ENCODE data around the gene PDE1C. TPM values are rescaled to one million over a fixed set of nuclear protein-coding genes. Genes with fewer than 3 reads are reported as not detected.

PDE1C gene
- polyA plus RNA-seq, 3 donors, result 2.5 to 5.0 (median 4.4) TPM

- no peak for DNase-seq
Measured at GRCh38 chr7:31940167-31940566, 130.0 kb downstream of the PDE1C start.

GRCh38 chr7:31939076-31939475 lies 131.1 kb downstream of the PDE1C start:
- DNase-seq, result no peak

DNA sequence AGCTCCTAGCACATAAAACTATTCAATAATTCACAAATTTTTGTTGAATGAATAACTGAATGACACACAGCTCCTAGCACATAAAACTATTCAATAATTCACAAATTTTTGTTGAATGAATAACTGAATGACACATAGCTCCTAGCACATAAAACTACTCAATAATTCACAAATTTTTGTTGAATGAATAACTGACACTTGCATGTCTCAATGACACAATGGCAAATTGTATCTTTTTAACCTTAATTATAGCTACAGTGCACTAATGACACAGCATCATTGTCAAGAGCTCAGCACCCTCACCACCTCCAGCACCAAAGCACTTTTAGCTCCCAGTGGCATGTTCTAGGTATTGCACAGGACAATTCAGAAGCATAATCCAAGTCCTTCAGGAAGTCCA lies 131.6 kb downstream of the PDE1C start:
- DNase-seq, result no peak

GRCh38 chr7:31937982-31938381 lies 132.2 kb downstream of the PDE1C start:
- no peak for DNase-seq

DNA sequence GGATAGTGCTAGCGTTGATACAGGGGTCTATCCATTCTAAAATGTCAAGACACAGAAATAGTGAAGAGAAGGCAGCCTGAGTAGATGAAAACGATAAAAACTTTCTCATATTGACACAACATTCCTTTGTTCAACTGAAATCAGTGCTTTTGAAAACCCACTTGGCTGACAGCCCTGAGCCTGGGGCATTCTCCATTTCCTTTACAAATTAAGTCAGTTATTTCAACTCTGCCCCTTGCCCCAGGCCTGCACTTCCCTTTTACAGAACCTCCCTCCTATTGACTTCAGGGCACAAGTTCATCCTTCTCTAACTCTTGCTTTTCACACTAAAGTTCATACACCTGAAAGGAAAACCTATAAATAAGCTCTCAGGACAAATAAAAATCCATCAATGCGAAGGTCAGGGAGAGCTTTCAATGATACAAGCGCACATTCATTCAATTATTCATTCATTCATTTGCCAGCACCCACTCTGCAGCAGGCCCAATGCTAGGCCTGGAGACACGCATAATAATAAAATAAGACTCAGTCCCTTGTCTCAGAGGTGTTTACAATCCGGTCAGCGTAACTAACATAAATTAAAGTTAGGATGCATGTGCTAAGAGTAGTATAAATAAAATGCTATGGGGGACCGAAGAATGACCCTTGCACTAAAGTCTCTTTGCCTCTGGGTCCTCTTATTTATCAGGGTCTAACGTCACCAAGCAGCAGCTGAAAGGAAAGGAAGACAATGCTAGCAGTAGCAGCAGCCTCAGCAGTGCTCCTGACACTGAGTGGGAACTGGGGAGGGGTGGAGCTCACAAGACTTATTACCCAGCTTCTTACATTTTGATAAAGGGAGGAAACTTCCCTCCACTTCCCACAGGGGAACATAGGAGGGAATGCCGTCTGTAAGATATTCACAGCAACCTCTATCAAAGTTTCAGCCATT lies 134.8 kb downstream of the PDE1C start:
- DNase-seq, result peak; percentile 23

GRCh38 chr7:31934551-31934950 lies 135.7 kb downstream of the PDE1C start:
- DNase-seq, result no peak

DNA sequence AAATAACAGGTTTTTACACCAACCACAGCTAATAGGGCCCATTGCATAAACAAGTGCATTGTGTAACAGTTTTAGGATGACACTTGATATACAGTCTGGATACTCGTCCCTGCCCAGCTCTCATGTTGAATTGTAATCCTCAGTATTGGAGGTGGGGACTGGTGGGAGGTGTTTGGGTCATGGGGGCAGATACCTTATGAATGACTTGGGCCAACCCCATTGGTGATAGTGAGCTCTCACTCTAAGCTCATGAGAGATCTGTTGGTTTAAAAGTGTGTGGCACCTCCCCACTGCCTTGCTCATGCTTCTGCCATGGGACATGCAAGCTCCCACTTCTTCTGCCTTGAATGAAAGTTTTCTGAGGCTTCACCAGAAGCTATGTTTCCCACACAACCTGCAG lies 136.7 kb downstream of the PDE1C start:
- DNase-seq, result no peak

GRCh38 chr7:31926991-31927584 lies 143.1 kb downstream of the PDE1C start:
- no peak for DNase-seq

- DNase-seq, result no peak
Measured at GRCh38 chr7:31925753-31926454, 144.3 kb downstream of the PDE1C start.

GRCh38 chr7:31924251-31924650 lies 146.0 kb downstream of the PDE1C start:
- no peak for DNase-seq

- DNase-seq, result no peak
Measured at GRCh38 chr7:31922848-31923247, 147.4 kb downstream of the PDE1C start.

- no peak for DNase-seq
Measured at GRCh38 chr7:31921047-31921446, 149.2 kb downstream of the PDE1C start.

DNA sequence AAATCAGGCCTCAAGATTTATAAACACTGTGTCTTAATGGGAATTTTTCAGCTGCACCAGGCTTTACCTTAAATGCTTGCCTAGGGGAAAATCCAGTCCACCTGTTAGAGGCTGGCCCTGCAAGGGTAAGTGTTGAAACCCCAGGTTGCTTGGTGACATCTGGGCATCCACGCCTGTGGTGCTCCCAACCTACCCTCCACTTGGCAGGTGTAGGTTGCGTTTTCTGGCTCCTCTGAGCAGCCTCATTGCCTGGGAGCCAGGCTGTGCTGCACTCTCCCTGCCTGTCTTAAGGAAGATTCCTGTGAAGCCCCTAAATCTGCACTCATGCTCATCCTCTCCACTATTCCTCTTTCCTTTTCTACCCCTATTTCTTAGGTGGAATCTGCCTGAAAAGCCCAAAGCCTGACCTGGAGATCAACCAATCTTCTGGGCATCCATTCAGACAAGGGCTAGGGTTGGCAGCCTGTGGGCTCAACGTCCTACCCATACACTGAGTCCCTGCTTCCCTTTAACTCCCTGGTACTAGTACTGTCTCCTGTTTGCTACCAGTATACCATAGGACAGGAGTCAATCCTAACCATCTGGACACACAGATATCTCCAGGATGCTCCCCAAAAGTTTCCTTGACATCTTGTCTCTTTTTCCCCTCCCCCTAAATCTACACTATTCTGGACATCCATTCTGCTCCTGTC lies 150.4 kb downstream of the PDE1C start:
- no peak for DNase-seq

GRCh38 chr7:31918706-31919393 lies 151.4 kb downstream of the PDE1C start:
- DNase-seq, result no peak

- DNase-seq, result no peak
Measured at GRCh38 chr7:31917256-31917655, 153.0 kb downstream of the PDE1C start.

GRCh38 chr7:31910191-31910590 lies 160.0 kb downstream of the PDE1C start:
- DNase-seq, result no peak

- no peak for DNase-seq
Measured at GRCh38 chr7:31906479-31907171, 163.6 kb downstream of the PDE1C start.

GRCh38 chr7:31903962-31904361 lies 166.2 kb downstream of the PDE1C start:
- DNase-seq, result no peak

GRCh38 chr7:31899356-31899927 lies 170.8 kb downstream of the PDE1C start:
- no peak for DNase-seq

DNA sequence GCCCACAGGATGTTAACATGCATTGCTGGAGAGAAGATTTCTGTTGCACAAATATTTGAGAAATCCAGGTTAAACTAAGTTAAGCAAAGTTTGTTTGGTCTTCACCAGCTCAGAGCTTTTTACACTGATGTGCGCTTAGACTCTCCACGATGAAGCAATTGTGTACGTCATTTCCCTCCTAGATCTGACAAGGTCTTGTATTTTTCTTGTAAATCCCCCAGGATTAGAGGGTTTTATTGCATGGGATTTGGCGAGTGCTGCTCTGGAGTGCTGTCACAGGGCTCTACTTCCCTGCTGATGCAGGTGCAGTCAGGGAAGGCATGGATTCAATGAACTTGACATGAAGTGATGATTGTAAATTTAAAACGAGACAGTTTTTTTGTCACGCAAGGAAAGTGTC lies 173.3 kb downstream of the PDE1C start:
- no peak for DNase-seq

DNA sequence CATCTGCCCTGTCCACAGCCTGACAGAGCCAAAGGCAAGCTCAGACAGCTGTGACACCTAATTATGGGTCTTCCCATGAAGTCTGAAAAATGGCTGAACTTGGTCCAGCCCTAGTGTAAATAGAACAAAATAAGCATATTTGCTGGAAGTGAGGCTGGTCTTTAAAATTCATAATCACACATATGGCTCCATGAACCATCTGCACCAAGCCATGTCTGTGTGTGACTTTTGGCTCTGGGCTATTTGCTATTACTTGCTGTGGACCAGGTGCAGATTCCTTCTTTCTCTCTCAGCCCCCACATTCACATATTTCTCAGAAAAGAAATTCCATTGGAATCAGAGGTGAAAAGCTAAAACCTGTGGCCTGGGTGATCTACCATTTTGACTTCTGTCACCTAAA lies 175.9 kb downstream of the PDE1C start:
- DNase-seq, result no peak
